Activated CD4-positive, alpha-beta T cell treated with anti-CD3 and anti-CD28 coated beads, Interleukin-2, Interleukin-4, amounts not matched to agents 100 ng/mL and 50 ng/mL, durations not matched to agents 16 hours and 8 hours (primary cell): Measurements from ENCODE around the gene RBM47.

ENCODE experiments used
- DNase-seq: peaks from one replicate; pipeline ENCODE4 v3.0.0-alpha.2; 2020; ENCODE audit warnings: low spot score

The RBM47 gene

DNA sequence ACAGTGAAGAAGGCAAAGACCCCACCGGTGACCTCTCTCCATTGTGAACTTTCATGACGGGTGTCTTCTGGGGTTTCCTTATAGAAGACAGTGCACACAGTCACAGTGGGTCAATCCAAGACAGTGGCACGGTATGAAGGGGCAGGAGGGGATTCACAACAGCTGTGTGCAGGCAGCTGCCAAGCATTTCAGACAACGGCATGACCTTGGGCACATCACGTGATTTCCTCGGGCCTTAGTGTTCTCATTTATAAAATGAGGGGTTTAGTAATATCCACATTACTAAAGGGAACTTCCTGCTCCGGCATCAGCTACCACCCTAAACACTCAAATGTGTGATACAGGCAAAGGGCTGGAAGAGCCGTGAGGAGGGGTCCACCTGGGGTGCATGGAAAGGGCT is 42.9 kb downstream of the RBM47 start:
- DNase-seq = no peak

DNA sequence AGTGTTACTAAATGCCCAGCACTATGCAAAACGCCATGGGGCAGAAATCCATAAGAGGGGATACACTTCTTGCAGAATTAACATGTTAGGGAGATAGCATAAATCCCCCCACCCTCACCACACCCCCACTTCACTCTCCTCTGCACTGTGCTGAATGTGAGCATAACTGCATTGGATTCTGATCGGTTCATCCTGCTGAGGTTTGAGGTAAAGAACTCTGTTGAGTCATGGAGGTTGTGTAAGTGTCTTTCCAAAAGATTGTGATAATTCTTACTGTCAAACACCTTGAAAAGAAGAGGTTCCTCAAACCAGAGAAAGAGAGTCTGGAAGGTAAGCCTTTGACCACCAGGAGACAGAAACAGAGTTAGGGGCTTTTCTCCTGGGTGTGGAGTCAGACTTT is 43.6 kb downstream of the RBM47 start:
- no peak for DNase-seq

DNA sequence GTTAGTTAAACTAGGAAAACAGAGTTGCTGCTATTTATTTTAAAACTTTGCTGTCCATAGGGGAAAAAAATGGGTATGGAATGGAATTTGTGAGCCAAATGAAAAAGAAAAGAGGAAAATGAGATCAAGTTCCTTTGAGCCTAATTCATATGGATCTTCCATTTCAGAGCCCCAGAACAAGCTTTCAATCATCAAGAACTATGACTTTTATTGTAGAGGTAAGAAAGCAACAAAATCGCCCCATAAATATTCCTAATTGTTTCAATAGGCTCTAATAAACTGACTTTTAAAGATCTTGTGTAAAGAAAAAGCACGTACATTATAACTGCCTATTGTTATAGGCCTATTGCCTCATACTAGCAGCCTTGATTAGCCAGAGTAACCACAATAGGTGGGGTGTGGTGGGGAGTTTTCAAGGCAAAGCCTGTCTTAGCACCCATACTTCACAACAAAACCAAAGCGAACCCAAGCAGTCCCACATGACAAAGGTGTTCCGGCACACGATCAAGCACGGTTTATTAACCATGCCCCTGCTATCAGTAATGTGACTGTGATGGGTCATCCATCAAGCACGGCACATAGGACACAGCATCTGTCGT is 44.4 kb downstream of the RBM47 start:
- DNase-seq = no peak

DNA sequence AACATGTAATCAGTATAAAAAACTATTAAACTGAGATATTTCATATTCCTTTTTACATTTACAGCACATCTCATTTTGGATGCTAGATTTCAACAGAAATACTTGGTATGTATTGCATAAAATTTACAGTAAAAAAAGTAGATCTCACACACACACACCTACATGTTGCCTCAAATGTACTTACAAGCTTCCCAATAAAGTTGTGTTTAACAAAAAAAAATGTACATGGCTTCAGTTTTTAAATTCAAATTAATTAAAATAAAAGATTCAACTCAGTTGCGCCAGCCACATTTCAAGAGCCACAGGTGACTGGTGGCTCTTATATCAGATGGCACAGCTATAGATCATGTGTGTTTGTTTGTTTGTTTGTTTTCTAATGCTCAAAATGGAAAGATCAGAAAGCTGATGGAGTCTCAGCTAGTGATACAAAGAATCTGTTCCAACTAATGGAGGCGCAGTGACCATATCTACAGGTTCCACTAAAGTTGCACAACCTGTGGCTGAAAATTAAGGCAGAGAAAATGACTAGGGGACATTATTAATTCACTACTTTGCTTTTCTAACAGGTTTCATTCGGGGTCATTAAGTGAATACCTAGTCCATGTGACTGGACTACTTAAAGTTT is 45.0 kb downstream of the RBM47 start:
- DNase-seq = no peak

DNA sequence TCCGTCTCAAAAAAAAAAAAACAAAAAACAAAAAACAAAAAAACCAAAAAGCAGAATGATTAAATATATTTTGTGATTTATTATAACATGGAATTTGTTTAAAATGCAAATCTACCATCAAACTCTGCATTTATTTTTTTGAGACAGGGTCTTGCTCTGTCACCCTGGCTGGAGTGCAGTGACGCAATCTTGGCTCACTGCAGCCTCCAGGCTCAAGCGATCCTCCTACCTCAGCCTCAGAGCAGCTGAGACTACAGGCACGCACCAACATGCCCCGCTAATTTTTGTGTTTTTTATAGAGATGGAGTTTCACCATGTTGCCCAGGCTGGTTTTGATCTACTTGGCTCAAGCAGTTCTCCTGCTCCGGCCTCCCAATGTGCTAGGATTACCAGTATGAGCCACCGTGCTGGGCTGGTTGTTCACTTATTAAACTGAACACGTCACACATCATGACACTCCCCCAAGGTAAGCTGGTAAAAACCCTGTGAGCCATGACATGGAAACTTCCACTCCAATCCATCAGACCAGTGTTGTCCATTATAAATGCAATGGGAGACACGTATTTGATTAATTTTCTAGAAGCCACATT is 45.7 kb downstream of the RBM47 start:
- no peak for DNase-seq

DNA sequence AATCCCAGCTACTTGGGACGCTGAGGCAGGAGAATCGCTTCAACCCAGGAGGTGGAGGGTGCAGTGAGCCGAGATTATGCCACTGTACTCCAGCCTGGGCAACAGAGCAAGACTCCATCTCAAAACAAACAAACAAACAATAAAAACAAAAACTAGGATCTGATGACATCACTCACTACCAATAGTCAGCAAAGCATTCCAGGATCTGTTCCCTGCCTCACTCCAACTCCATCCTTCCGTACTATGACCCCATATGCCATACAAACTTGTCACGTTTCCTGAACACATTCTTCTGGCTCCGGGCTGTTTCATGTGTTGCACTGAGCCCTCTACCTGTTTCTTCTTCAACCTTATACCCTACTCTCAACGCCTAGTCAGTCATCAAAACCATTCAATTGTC is 47.3 kb downstream of the RBM47 start:
- no peak for DNase-seq

DNA sequence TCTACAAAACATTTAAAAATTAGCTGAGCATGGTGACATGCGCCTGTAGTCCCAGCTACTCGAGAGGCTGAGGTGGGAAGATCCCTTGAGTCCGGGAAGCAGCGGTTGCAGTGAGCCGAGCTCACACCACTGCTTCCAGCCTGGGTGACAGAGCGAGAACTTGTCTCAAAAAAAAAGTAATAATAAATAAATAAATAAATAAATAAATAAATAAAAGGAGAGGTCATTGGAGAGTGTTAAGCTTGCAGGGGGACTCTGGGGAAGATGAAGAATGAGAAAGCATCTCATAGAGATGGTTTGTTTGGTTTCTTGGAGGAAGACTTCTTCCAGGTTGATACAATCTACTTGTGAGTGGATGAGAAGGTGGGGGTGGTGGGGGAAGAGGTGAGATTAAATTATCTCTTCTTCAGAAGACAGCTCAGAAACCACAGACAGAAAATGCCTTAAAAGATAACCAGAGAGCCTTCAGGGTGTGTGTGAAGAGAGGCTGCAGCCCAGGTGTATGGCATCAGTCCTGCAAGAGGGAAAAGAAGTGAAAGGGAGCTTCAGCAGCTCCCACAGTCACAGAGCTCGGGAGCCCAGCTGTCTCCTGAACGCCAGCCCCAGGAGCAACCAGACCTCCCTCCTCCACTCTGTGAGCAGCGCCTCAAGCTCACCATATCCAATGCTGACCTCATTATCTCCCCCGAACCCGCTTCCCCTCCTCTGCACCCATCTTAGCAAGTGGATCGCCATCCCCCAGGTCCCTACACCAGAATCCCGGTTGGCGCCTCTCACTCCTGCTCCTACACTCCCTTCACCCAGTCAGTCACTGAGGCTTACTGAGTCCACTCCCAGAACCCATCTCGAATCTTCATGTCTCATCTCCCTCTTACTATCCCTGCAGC is 48.2 kb downstream of the RBM47 start:
- DNase-seq = peak; percentile 23

DNA sequence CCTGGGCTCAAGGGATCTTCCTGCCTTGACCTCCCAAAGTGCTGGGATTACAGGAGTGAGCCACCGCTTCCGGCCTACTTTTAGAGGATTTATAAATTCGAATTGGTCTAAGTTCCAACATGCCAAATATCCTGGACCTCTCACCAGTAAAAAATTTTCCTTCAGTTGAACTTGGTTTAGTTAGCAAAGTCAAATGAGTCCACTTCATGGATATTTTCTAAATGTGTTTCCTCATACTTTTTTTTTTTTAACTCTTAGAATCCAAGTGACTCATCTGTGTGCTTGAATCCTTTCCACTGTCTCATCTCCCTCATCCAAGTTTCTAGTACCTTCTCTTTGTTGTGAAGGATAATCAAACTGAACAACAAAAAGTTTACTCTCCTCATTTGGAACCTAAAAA is 49.7 kb downstream of the RBM47 start:
- no peak for DNase-seq

DNA sequence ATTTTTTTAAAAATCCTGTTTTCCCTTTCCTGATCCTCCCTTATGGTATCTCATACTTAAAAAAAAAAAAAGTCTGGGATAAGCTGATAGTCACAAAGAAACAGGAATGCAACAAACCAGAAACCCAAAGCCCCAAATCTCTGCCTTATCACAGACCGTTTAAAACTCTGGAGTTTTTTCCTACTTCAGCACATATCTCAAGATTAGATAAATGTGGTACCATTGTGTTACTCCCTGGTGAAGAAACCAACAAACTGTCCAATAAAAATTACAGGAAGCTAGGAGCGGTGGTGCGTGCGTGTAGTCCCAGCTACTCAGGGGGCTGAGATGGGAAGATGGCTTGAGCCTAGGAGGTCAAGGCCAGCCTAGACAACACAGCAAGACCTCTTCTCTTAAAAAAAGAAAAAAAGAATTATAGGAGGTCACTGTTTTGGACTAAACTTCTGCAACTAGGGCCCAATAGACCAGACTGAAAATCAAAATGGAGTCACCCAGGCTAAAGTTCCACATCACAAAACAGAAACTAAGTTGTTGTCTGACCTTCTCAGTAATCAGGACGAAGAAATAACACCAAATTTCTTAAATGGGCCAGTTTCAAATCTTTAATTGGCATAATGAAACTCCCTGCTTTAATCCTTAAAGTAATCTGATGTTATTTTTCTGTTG is 51.9 kb downstream of the RBM47 start:
- no peak for DNase-seq

DNA sequence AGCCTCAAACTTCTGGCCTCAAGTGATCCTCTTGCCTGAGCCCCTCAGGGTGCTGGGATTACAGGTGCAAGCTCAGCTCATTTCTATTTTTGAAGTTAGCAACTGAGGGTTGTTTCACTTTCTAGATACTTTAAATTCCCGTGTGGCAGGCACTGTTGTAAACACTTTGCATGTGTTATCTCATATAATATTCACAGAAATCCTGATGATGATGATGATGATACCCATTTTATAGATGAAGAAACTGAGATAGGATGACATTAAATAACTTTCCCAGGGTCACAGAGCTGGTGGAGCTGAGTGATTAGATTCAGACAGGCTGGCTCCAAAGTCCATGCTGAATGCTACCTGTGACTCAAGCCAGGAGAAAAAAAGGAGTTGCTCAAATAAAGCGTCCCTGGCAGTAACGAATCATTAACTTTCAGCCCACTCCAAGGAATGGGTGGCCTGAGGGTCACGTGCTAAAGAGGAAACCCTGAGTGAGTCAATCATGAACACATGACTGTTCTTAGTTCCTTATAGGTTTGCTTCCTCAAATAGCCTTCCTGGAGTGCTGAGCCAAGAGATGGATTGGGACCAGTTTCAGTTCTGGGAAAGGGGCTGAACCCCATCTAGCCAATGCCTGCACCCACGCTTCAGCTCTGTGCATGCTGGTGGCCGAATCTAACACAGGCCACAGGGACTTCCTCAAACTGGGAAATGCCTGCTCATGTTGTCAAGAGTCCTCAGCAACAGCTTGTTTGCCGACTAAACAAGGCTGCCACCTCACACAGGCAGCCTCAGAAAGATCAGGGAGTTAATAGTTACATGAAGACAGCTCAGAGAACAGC is 52.8 kb downstream of the RBM47 start:
- peak; percentile 31 for DNase-seq

DNA sequence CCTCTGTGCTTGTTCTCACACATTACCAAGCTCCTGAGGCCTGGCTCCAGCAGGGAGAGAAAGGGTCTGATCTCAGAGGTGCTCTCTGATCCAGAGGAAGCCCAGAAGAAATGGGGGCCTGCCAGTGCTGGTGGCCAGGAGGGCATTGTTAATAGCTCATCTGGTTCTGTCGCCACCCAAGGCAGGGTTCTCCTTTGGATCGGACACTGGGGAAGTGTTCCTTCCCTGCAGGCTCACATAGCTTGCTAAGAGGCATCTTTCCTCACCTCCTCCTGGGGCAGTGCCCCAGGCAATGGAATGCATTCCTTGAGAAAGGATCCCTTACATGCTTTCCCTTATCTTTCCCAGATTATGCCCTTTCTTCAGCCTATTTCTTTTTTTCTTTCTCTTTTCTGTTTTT is 53.8 kb downstream of the RBM47 start:
- no peak for DNase-seq

DNA sequence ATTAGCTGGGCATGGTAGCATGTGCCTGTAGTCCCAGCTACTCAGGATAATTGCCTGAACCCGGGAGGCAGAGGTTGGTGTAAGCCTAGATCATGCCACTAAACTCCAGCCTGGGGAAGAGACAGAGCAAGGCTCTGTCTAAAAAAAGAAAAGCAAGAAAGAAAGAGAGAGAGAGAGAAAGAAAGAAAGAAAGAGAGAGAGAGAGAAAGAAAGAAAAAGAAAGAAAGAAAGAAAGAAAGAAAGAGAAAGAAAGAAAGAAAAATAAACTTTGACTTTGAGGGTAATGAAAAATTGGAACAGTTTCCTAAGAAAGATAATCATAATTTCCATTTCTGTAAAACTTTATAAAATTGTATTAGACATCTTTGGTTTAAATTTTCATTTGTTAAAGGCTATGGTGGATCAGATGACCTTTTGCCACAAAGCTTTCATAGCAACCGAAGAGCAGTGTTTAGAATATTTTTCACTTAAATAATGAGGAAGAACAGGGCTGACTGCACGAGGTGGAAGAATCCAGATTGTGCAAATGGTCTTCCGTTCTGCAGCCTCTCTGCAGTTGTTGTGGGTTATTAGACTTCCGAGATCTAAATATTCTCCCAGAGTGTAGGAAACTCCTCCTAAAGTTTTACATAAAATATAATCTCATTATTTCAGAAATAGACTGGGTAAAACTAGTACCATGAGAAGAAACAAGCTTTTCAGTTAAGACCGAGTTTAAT is 55.9 kb downstream of the RBM47 start:
- DNase-seq = no peak

DNA sequence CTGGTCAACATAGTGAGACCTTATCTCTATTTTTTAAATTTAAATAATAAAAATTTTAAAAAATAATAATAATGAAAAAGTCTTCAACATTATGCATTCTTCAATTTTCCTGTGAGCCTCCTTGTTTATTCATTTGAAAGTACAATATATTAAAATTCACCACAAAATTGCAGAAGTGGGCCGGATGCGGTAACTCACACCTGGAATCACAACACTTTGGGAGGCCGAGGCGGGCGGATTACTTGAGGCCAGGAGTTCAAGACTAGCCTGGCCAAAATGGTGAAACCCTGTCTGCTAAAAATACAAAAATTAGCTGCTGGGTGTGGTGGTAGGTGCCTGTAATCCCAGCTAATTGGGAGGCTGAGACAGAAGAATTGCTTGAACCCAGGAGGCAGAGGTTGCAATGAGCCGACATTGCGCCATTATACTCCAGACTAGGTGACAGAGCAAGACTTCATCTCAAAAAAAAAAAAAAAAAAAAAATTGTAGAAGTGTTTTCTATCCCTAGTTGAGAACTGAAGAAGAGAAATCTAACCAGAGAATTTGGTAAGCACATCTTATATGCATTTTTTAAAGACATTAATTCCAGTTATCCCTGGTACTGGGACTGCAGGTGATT is 56.9 kb downstream of the RBM47 start:
- no peak for DNase-seq

DNA sequence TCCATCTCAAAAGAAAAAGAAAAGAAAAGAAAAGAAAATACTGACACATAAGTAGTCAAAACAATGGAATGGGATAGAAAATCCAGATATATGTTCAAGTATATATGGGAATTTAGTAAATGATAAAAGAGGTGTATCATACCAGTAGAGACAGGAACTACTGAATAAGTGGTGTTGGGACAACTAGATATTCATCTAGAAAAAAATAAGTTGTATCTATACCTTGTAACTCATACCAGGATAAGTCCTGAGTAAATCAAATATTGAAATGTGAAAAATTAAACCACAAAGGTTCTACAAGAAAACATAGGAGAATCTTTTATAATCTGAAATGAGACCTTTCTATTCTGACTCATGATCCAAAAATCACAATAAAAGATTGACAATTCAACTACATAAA is 58.5 kb downstream of the RBM47 start:
- DNase-seq = no peak

DNA sequence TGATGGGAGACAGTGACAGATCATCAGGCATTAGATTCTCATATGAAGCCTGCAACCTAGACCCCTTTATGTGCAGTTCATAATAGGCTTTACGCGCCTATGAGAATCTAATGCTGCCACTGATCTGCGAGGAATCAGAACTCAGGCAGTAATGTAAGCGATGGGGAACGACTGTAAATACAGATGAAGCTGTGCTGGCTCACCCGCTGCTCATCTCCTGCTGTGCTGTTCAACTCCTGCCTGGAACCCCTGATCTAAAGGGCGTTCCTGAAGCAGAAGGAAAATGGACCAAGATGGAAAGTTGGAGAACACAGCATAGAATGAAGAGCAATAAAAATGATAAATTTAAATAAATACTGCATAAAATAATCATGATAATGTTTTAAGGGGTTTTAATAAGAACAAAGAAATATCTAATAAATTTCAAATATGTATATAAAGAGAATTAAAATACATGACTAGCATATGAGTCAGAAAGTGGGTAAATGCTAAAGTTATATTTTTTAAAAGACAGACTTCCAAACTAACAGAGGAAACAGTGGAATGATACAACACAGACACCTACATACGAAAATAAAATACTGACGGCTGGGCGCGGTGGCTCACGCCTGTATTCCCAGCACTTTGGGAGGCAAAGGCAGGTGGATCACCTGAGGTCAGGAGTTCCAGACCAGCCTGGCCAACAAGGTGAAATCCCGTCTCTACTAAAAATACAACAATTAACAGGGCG is 59.2 kb downstream of the RBM47 start:
- no peak for DNase-seq

DNA sequence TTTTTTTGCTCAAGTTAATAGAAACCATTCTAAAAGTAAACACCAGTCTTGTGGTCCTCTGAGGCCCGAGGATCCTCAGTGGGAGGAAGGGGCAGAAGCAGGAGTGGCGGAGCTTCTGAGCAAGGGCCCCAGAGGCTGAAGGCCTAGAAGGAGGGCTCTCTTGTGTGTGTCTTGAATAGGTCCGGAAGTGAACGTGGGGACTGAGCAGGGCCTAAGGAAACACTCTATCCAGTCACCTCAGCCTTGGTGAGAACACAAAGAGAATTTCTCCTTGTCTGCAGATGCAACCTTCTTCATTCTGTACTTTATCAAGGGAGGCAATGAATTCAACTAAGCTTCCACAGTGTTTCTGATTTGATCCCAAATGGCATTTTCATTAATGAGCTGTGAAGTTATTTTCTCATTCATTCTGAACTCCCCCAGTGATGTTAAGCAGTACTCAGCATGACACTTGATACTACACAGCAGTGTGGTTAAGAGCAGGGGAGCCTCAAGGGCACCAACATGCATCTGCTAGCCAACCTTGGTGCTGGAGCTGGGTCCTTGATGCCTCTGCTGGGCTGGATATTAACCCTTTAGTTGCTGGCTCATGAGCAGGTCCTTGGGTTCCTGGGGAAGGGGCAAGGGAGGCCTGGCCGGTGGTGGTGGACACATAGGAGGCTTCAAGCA is 64.7 kb downstream of the RBM47 start:
- no peak for DNase-seq

DNA sequence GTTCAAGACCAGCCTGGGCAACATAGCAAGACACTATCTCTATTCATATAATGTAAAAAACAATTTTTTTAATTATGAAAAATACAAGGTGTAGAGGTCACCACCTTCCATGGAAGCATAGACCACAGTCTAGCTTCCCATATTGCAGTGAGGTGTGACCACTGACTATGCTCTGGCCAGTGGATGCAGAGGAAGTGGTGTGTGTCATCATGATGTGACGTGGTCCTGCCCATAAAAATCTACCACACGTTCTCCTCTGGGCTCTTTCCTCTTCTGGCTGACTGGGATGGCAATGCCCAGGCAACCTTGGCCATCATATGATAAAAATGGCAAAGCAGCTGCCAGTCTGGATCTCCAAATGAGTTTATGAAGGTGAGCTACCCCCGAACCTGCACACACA is 65.7 kb downstream of the RBM47 start:
- DNase-seq = no peak

DNA sequence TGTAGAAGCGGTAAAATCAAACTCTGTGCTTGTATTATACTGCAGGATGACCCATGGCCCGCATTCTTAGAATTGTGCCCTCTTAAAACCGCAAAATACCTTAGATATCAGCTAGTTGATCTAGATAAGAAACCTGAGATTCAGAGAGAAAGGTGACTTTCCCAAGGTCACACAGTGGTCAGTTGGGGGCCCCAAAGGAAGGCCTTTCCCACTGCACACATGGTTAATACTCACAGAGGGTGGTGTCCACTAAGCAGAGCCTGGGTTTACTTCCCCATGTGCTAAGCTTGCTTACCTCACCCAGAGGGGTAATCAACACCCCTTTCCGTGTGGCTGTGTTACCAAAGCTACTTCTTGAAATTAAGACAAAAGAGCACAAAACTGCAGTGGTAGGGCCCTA is 66.3 kb downstream of the RBM47 start:
- no peak for DNase-seq

DNA sequence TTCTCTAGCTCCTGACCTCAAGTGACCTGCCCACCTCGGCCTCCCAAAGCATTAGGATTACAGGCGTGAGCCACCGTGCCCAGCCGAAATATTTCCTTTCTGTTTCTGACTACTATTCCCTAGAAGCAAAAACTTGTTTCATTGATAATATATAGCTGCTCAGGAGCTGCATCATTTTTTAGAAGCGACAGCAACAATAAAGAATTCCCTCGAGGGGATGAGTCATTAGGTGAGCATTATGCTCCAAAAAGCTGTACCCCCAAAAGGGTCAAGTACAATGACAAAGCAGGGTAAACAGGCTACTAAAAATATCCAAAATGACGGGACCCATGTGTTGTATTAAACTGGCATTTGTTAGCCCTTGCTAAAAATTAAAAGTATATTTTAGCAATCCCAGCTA is 67.0 kb downstream of the RBM47 start:
- DNase-seq = no peak
